Stomach (tissue), 4 donors: ENCODE data around the gene NPY.

Experiments
- CTCF ChIP-seq, 7 experiments: fragments of 450-650 bp in 4 of 7; fragments of 200-600 bp in 3 of 7; sonication (generic) in 3 of 7; IDR thresholded peaks; one replicate each; pipeline ENCODE4 v1.5.1; 2016 to 2019; ENCODE audit warnings: antibody characterized with exemption in 7 of 7, control low read depth in 2 of 7, mild to moderate bottlenecking in 1 of 7
- EP300 ChIP-seq: sonication (generic); formaldehyde crosslinking; IDR thresholded peaks from one replicate; pipeline ENCODE4 v1.6.1; 2017; ENCODE audit warnings: antibody characterized with exemption
- POLR2A ChIP-seq, 4 donors: fragments of 450-650 bp; IDR thresholded peaks; one replicate each; pipeline ENCODE4 v1.6.1; 2016; ENCODE audit warnings: antibody characterized with exemption in 4 of 4, control low read depth in 2 of 4, mild to moderate bottlenecking in 1 of 4, moderate library complexity in 1 of 4

GRCh38 chr7:24313777-24314176 is 29.8 kb downstream of the NPY start:
- TF ChIP-seq CTCF (IDR thresholded peaks at IDR 0.05) (no peak), POLR2A (IDR thresholded peaks at IDR 0.05) (no peak), EP300 (no peak)
